Renal pelvis (tissue), 4 donors: ENCODE measurements around the gene TCFL5. TPM values are rescaled to one million over a fixed set of nuclear protein-coding genes. Genes with fewer than 3 reads are reported as not detected.
"Not testable (repeated sequence)": the region's sequence is repeated elsewhere in the genome, so short reads cannot be mapped to it uniquely, and the experiment has no call there.

Experiments
- DNase-seq: peaks from one replicate; pipeline ENCODE4 v3.0.0-alpha.2; 2013
- polyA plus RNA-seq, 3 donors: library from polyadenylated mRNA; unstranded; fragments of 120-200 nt; gene quantifications; one replicate each; pipeline ENCODE4 v1.2.1, GENCODE V29; 2013; ENCODE audit not compliant: insufficient read length in 3 of 3

The TCFL5 gene
- polyA plus RNA-seq, 3 donors: 11.3 to 13.2 (median 12.7) TPM

DNA sequence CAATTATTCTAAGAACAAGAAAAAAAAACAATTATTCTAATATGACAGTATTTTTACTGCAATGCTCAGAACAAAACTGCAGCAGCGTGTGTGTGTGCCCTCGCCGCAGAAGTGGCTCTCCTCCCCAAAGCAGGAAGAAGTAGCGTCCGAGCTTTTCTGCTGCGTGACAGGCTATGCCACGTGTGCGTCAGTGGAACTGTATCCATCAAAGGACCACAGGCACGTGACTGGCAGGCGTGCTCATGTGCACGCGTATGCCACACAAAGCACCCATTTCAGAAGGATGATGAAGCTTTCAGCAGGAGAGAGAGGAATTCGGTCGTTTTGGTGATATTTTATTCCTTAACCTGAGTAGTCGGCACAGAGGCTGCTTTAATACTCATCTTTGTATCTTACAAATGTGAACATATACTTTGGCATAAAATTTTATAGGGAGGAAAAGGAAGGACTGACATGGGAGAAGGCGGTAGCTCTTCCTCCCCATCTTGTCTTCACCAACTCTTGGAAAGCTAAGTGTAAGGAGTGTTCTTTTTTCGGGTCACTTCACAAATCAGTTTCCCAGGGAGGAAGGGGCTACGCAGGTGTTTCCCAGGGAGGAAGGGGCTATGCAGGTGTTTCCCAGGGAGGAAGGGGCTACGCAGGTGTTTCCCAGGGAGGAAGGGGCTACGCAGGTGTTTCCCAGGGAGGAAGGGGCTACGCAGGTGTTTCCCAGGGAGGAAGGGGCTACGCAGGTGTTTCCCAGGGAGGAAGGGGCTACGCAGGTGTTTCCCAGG lies 3.4 kb downstream of the TCFL5 start:
- no peak for DNase-seq

DNA sequence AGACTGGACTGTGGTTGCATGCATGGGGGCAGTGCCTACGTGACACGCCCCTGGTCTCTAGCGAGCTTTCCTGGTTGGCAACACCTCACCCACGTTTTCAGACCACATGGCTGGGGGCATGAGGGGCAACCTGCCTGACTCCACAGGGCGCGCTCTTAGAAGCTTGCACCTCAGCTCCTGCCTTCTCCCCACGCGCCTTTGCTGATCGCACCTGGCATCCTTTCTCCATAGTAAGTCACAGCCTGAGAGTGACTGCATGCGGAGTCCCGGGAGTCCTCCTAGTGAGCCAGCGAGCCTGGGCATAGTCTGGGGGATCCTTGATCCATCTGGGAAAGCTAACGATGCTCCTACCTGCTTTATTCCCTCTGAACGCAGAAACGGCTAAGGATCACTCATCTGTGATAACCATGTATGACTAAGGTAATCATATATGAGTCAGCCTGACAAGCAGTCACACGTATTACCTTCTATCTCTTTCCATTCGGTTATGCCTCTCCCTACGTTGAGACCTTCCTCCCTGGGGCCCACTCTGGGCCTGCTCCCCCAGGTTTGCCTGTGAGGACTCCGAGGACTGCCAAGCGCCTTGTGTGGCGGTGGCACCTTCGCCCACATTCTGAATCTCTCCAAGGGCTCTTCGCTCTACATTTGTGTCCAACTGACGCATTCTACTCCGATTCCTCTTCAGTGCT lies 4.5 kb downstream of the TCFL5 start:
- no peak for DNase-seq

DNA sequence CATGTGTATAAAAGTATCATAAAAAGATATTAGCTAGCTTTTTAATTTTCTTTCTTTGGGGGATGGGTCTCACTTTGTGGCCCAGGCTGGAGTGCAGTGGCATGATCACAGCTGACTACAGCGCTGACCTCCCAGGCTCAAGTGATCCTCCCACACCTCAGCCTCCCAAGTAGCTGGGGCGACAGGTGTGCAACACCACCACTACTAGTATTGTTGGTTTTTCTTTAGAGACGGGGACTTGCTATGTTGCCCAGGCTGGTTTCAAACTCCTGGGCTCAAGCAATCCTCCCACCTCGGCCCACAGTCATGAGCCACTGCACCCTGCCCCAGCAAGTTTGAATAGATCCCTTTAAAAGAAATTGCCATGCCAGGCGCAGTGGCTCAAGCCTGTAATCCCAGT lies 6.5 kb downstream of the TCFL5 start:
- no peak for DNase-seq

DNA sequence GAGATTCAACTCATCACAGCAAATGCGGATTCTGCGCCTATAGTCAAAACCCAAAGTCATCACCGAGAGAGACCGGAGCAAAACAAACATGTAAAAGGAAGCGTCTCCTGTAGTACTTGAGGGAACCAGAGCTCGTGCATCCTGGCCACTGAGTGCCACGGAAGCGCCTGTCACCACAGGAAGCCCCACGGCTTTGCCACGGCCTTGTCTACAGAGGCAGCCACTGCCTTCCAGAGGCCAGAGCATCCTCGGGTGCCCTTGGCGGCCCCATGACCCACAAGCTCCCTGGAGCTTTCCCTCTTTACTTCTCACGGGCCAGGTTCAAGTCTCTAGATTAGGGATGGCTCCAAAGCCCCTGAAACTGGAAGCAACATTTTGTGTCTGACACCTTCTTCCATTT lies 7.5 kb downstream of the TCFL5 start:
- DNase-seq: no peak

DNA sequence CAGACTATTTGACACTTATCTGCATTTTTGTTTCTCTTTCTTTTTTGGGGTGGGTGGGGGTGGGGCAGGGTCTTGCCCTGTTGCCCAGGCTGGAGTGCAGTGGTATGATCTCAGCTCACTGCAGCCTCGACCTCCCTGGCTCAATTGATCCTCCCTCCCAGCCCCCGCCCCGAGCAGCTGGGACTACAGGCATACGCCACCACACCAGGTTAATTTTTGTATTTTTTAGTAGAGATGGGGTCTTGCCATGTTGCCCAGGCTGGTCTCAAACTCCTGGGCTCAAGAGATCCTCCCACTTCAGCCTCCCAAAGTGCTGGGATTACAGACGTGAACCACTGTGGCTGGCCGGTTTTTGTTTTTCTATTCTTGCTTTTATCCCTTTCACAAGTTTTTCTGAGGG lies 8.3 kb downstream of the TCFL5 start:
- not testable (repeated sequence) for DNase-seq

DNA sequence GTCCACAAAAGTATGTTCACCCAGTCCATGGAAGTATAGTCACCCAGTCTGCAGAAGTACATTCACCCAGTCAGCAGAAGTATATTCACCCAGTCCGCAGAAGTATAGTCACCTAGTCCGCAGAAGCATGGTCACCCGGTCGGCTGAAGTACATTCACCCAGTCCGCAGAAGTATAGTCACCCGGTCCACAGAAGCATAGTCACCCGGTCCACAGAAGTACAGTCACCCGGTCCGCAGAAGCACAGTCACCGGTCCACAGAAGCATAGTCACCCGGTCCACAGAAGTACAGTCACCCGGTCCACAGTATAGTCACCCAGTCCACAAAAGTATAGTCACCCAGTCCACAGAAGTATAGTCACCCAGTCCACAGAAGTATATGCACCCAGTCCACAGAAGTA lies 8.8 kb downstream of the TCFL5 start:
- no peak for DNase-seq

DNA sequence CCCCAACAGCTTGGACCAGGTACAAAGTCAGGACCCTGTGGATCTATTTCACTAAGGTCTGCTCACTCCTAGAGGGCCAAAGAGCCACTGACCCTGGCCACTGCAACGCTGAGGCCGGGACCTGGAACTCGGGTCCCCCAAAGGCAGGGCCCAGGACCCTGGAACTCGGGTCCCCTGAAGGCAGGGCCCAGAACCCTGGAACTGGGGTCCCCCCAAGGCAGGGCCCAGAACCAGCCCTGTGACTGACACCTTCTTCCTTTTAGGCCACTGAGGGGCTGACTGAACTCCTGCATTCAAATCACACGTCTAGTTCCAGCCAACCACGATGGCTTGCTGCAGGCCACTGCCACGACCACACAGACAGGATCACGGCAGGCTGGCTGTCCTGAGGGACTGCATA lies 9.4 kb downstream of the TCFL5 start:
- no peak for DNase-seq

DNA sequence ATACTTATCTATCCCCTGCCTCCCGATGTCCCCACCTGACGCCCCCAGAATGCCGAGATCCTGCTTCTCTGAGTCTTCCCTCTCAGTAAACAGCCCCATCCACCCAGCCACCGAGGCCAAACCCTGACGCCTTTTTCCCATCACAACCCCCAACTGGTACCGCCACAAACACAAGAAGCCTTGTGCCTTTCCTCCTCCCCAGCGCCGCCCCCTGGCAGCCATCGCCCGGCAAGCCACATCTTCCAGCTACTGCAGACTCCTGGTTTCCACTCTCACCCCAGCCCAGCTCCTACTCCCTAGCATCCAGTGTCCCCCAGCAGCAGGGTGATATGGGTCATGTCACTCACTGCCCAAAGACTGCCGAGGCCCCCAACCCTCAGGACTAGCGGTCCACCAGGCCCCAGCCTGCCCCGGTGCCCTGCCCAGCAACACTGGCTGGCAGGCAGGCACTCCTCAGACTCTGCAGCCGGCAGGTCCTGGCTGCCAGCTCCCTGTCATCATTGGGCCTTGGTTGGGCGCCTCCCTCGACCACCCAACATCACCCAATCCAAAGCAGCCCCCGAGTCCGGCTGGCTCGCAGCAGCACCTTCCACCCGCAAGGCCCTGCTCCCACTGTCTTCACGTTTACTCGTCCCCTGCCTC lies 11.2 kb downstream of the TCFL5 start:
- no peak for DNase-seq

DNA sequence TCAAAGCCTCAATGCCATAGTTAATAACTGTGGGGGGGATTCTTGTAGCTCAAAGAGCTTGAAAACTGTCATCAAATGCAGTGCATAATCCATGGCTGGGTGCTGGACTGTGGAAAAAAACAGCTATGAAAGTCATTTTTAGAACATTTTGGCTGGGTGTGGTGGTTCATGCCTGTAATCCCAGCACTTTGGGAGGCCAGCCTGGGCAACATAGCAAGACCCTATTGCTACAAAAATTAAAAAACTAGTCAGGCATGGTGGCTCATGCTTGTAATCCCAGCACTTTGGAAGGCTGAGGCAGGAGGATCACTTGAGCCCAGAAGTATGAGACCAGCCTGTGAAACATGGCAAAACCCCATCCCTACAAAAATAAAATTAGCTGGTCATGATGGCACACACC lies 12.2 kb downstream of the TCFL5 start:
- no peak for DNase-seq

DNA sequence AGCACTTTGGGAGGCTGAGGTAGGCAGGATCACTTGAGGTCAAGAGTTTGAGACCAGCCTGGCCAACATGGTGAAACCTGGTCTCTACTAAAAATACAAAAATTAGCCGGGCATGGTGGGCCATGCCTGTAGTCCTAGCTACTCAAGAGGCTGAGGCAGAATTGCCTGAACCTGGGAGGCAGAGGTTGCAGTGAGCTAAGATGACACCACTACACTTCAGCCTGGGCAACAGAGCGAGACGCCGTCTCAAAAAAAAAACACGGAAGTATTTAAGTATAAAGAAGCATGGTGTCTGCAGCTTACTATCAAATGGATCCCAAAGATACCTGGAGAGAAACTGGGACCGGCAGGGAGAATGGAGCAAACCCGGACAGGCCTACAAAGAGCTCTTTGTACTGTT lies 12.7 kb downstream of the TCFL5 start:
- DNase-seq: not testable (repeated sequence)

DNA sequence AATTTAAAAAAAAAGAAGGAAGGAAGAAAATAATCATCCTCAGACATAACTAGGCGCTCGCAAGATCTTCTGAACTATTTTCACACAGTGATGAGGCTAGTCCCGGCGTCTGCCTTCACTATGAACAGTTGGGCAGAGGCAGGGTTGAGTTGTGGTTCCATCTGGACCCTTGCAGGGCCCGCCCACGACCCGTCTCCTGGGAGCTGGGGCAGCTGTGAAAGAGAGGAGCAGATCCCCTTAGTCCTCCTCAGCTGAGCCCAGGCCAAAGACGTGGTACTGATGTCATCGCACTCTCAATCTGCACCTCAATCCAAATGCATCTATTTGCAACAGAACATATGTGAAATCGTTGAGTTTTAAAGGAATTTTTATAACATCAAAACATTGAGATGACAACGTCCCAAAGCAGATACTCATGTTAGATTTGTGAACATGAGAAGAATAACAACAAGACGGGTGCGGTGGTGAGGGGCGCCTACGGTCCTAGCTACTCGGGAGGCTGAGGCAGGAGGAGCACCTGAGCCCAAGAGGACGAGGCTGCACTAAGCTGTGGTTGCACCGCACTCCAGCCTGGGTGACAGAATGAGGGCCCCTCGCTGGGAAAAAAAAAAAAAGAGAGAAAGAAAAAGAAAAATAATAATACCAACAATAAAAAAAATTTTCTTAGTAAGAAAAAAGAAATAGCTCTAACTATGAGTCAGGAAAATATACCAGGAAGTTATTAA lies 15.3 kb downstream of the TCFL5 start:
- no peak for DNase-seq

DNA sequence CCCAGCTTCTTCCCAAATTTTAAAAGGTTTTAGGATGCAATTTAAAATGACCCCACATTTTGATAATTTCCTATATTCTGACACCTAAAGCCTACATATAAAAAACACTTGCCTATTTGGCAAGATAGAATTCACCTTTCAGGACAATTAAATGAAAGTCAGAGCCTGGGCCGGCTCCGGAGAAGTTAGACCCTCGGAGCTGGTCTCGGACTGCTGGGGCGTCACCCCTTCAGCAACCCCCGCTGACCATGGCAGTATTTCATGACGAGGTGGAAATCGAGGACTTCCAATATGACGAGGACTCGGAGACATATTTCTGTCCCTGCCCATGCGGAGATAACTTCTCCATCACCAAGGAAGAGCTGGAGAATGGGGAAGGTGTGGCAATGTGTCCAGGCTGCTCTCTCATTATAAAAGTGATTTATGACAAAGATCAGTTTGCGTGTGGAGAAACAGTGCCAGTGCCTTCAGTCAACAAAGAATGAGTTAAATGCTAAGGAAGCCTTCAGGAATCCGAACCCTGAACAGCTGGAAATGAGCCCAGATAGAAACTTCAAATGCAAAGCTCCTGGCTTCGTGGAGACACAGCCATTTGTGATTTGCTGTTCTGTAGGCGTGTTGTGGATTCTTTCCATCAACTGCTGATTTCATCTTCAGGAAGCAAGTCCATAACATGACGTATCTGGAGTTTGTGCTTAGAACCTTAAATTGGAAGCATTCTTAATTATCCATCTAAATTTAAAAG lies 16.0 kb downstream of the TCFL5 start:
- no peak for DNase-seq

DNA sequence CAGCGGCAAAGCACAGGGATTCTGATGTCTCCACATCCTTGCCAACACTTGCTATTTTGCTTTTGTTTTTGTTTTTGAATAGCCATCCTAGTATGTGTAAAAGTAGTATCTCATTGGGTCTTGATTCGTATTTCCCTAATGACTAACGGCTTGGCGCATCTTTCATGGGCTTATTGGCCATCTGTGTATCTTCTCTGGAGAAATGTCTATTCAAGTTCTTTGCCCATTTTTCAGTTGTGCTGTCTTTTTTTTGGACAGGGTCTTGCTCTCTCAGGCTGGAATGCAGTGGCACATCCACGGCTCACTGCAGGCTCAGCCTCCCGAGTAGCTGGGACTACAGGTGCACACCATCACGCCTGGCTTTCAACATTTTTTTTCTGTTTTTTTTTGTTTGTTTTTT lies 17.4 kb downstream of the TCFL5 start:
- no peak for DNase-seq

DNA sequence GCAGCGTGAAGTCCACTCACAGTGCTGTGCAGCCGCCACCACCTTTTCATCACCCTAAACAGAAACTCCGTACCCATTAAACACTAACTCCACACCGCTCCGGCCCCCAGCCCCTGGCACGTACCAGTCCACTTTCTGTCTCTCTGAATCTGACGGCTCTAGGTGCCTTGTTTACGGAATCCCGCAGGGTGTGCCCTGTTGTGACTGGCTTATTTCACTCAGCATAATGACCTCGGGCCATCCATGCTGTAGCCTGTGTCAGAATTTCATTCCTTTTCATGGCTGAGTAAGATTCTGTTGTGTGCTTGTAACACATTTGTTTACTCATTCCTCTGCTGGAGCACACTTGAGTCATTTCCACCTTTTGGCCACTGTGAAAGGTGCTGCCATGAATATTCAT lies 18.0 kb downstream of the TCFL5 start:
- DNase-seq: no peak

DNA sequence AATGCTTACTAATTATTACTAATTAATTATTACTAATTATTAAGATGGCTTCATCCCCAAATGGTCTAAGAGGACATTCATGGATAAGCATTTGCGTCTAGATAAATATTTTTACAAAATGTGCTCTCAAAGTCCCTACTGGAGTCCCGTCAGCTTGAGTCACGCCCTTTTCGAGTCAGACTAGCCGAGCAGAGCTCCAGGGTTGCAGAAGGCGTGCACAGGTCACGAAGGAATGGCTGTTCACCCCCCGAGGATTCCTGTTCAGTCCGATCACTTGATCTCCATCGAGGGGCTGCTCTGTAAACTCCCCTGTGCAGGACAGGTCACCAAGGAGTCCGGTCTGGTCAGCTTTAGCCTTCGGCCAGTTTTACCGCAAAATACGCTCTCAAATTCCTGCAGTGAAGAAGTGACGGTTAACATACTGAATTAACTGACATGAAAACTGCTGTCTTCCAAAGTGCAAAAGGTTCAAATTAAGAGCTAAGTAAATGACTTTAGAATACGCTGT lies 19.9 kb downstream of the TCFL5 start:
- no peak for DNase-seq

DNA sequence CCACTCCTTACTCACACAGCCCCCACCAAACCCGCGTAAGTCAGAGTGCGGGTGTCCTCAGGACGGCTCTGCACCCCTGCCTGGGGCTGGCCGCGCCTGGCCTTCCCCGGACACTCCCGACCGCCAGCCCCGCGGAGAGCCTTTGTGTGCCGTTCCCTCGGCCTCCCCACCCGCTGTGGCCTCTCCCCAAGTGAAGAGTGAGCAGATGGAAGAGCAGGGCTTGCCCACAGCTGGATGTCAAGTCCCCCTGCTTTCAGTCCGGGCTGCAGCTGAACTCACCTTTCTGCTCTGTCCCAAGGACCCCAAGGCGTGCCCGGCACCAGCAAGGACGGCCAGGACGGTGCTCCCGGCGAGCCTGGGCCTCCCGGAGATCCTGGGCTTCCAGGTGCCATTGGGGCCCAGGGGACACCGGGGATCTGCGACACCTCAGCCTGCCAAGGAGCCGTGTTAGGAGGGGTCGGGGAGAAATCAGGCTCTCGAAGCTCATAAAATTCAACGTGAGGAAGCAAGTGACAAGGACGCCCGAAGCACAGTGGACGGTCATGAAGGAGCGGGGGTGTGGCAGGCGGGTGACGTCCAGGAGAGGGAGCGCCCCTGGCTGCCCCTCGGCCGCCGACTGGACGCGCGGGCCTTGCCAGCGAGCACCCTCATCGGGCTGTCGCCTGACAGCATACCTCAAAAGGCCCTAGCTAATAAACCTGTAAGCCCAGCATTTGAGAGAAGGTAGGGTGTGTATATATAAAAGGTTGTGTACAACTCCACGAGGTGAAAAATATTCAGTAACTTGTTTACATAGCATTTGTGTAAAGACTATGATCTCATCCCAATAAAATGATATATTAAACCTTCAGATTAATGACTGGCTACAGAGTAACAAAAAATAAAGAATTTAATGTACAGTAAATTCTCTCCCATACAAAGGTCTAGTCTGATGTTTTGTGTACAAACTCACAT lies 21.1 kb downstream of the TCFL5 start:
- no peak for DNase-seq

DNA sequence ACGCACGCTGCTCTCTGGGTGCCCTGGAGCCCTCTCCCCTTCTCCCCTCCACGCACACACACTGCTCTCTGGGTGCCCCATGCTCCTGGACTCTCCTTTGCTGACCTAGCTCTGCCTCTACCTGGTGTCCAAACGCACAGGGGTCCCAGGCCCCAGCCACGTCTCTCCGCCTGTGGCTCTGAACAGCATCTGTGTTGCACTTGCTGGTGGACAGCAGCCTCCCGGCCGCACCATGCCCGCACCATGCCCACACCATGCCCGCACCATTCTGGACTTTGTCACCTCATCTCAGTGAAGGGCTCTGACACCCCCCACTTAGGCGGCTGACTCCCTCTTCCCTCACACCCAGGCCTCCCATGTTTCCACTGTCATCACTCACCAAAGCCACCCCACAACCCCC lies 21.8 kb downstream of the TCFL5 start:
- no peak for DNase-seq

DNA sequence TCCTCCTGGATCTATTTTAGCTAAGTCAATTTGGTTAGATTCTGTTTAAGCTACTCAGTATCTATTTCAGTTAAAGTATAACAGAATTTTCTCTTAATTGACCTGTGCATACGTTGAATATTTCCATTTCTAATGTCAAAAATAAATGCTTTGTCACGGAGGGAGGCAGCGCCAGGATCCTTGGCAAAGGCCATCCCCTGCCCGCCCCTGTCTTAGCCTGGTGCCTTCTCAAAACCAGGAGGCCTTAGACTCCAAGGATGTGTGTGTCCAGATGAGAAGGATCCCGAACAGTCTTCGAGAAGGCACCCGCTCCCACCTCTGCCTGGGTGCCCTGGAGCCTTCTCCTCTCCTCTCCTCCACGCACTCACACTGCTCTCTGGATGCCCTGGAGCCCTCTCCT lies 22.4 kb downstream of the TCFL5 start:
- DNase-seq: no peak

DNA sequence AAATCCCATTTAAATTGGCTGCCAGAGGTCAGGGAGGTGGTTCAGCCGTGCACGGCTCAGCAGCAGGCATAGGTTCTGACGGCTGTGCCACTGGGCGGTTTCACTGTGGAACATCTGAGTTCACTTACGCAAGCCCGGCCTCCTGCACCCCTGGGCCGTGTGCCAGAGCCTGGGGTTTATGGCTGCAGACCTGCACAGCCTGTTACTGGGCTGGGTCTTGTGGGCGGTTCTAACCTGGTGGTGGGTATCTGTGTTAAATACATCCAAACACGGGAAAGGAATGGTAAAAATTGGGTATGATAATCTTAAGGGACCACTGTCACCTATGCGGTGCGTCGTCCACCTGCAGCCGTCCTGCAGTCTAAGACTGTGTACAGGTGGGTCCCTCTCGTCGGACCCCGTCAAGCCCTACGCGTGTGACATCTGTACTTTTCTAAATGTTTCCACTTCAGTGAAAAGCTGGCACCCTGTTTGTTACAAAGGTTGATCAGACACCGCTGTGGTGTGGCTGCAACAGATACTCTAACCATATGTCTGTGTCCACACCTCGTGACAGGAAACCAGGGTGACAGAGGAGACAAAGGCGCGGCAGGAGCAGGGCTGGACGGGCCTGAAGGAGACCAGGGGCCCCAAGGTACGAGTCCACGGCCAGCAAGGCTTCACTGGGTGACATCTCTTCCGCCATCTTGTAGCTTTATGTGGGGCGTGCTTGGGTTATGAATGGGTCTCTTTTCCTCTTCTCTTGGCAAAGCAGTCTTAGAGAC lies 23.3 kb downstream of the TCFL5 start:
- DNase-seq: no peak

DNA sequence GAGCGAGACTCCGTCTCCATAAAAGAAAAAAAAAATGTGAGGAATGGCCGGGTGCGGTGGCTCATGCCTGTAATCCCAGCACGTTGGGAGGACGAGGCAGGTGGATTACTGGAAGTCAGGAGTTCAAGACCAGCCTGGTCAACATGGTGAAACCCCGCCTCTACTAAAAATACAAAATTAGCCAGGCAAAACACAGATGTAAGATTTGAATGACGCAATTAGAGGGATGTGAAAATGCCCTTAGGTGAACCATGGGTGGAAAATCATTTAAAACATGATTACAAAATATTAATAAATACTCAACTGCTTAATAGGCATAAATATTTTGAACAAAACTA lies 23.9 kb downstream of the TCFL5 start:
- DNase-seq: no peak
